Stimulated activated CD4-positive, alpha-beta T cell treated with anti-CD3 and anti-CD28 coated beads, Interleukin-1b, Interleukin-23, amount 100 ng/mL, for 48 hours (primary cell): ENCODE measurements around the gene KNG1.
"Not testable (repeated sequence)": the region's sequence is repeated elsewhere in the genome, so short reads cannot be mapped to it uniquely, and the experiment has no call there.

ENCODE experiments used
- DNase-seq: peaks from one replicate; pipeline ENCODE4 v3.0.0-alpha.2; 2020

The KNG1 gene

GRCh38 chr3:186710694-186711093, 6.5 kb upstream of the KNG1 start:
- DNase-seq: not testable (repeated sequence)

- DNase-seq: no peak
Observed at GRCh38 chr3:186713499-186713898, 3.7 kb upstream of the KNG1 start.

- DNase-seq: no peak
Observed at GRCh38 chr3:186719945-186720739, 3.0 kb downstream of the KNG1 start.

GRCh38 chr3:186722457-186722856, 5.3 kb downstream of the KNG1 start:
- DNase-seq: no peak

- no peak for DNase-seq
Observed at GRCh38 chr3:186724911-186725310, 7.8 kb downstream of the KNG1 start.

- DNase-seq: peak; percentile 33
Observed at GRCh38 chr3:186732169-186732766, 15.1 kb downstream of the KNG1 start.

GRCh38 chr3:186742618-186743380, 25.6 kb downstream of the KNG1 start:
- DNase-seq: no peak

- no peak for DNase-seq
Observed at GRCh38 chr3:186743666-186744065, 26.5 kb downstream of the KNG1 start.

GRCh38 chr3:186746008-186746407, 28.8 kb downstream of the KNG1 start:
- DNase-seq: peak; percentile 4

GRCh38 chr3:186750316-186750715, 33.2 kb downstream of the KNG1 start:
- no peak for DNase-seq

- no peak for DNase-seq
Observed at GRCh38 chr3:186751480-186751879, 34.3 kb downstream of the KNG1 start.

- no peak for DNase-seq
Observed at GRCh38 chr3:186754006-186754405, 36.8 kb downstream of the KNG1 start.

- no peak for DNase-seq
Observed at GRCh38 chr3:186754871-186755270, 37.7 kb downstream of the KNG1 start.

GRCh38 chr3:186757214-186757613, 40.1 kb downstream of the KNG1 start:
- no peak for DNase-seq

GRCh38 chr3:186757686-186758220, 40.6 kb downstream of the KNG1 start:
- DNase-seq: no peak

GRCh38 chr3:186759231-186759930, 42.2 kb downstream of the KNG1 start:
- no peak for DNase-seq

GRCh38 chr3:186760141-186760833, 43.1 kb downstream of the KNG1 start:
- no peak for DNase-seq

GRCh38 chr3:186760897-186761447, 43.8 kb downstream of the KNG1 start:
- no peak for DNase-seq

- no peak for DNase-seq
Observed at GRCh38 chr3:186772281-186772694, 55.1 kb downstream of the KNG1 start.

GRCh38 chr3:186772701-186773417, 55.7 kb downstream of the KNG1 start:
- peak; percentile 76 for DNase-seq

- no peak for DNase-seq
Observed at GRCh38 chr3:186775999-186776398, 58.8 kb downstream of the KNG1 start.
